ENCODE results near the gene IL18BP. TPM values are rescaled to one million over a fixed set of nuclear protein-coding genes. Genes with fewer than 3 reads are reported as not detected.

IL18BP gene
- total and polyA plus RNA-seq, 2 donors (not counting 3 experiments of a cell fraction or from before 2014, with no cell fraction given) = 12.9 to 20.1 TPM

DNA sequence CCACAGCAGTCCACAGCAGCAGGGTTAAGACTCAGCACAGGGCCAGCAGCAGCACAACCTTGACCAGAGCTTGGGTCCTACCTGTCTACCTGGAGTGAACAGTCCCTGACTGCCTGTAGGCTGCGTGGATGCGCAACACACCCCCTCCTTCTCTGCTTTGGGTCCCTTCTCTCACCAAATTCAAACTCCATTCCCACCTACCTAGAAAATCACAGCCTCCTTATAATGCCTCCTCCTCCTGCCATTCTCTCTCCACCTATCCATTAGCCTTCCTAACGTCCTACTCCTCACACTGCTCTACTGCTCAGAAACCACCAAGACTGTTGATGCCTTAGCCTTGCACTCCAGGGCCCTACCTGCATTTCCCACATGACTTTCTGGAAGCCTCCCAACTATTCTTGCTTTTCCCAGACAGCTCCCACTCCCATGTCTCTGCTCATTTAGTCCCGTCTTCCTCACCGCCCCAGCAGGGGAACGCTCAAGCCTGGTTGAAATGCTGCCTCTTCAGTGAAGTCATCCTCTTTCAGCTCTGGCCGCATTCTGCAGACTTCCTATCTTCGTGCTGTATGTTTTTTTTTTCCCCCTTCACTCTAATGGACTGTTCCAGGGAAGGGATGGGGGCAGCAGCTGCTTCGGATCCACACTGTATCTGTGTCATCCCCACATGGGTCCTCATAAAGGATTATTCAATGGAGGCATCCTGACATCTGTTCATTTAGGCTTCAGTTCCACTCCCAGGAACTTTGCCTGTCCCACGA, 3.3 kb downstream of the IL18BP start:
- ChIA-PET POLR2A (no interaction called here), CTCF (no interaction called here)
- Histone ChIP-seq H3K4me3 (replicated peaks in 1 of 3; ENCODE audit: insufficient read depth in 1 of 3, low read depth in 1 of 3, low read length in 3 of 3) (no peak overlapping the region), H3K27ac (ENCODE audit: insufficient read depth, low read depth, low read length) (no peak overlapping the region), H3K9me3 (replicated peaks; ENCODE audit: control insufficient read depth, insufficient read depth, low read length) (no peaks in the 10 kb centered on the region), H3K4me1 (ENCODE audit: control insufficient read depth, extremely low read depth, insufficient read depth, low read length) (peaks cover 14% of the 10 kb centered on the region), H3K79me2 (ENCODE audit: control insufficient read depth, insufficient read depth, low read length) (no peaks in the 10 kb centered on the region), H2AFZ (ENCODE audit: low read depth, low read length) (no peak overlapping the region), H3K9ac (replicated peaks; ENCODE audit: extremely low read depth, insufficient read depth, low read length) (no peak overlapping the region), H3K36me3 (ENCODE audit: control insufficient read depth in 2 of 2, extremely low read depth in 1 of 2, insufficient read depth in 2 of 2, low read length in 2 of 2) (peaks cover 19 to 59% of the 10 kb centered on the region in 2 experiments), H3K9me1 (replicated peaks; ENCODE audit: control insufficient read depth, extremely low read depth, insufficient read depth, low read length) (no peaks in the 10 kb centered on the region), H3K4me2 (ENCODE audit: insufficient read depth, low read length) (no peak overlapping the region), H4K20me1 (replicated peaks; ENCODE audit: control insufficient read depth, extremely low read depth, insufficient read depth, low read length) (no peaks in the 10 kb centered on the region), H3K27me3 (ENCODE audit: control insufficient read depth in 2 of 2, insufficient read depth in 2 of 2, low read length in 2 of 2) (no peaks in the 10 kb centered on the region)
- DNase-seq (ENCODE audit: low read depth, low spot score) = no peak
- intact Hi-C loops (cut with micrococcal nuclease) = no loop called here
- TSS peak; percentile 21 for BruUV-seq (replicated peaks)
- FAIRE-seq = no peak
- dilution Hi-C loops (cut with MboI; ENCODE audit: extremely low pct_ligation_motif_present, low sequenced_read_pairs) = no loop called here
- TF ChIP-seq MAX (IDR thresholded peaks at IDR 0.05; ENCODE audit: insufficient read depth, insufficient read length) (no peak), POLR2A (IDR thresholded peaks at IDR 0.05; ENCODE audit: low read depth, low read length) (peak; percentile 64)

DNA sequence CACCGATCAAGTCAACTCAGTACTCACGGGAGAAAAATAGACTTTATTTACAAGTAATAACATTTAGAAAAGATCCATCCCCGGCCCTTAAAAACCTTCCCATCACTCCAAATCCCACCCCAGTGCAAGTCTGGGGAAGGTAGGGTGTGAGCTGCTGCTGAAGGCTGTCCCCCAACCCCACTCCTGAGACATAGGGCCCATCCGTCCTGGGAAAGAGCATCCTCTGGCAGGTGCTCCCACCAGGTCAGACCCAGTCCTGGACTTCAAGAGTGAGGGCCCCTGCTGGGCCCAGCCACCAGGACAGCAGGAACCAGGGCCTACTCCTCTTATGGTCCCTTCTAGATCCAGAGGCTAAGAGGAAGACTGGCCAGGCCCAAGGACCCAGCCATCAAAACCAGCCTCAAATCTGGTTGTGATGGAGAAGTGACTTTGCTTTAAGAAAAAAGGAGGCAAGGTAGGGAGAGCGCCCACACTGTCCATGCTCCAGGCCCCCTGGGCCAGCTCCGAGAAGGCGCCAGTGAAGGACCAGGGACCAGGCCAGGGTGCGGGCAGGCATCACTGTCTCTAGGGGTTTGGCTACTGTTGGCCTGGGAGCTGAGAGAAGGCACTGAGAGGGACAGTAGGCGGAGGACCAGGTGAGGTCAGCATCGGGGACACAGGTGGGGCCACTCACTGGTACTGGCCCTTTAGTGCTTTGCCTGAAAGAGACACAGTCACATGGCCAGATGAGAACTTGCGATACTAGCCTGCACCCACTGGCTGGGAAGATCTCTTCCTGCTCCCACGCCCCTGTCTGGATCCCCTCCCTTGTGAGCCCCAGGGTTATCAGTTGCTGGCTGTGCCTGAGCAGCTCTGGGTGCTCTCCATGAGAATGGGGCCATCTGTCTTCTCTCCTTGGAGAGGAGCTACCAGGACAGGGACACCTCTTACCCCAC, 4.4 kb downstream of the IL18BP start:
- no peak overlapping the region for H3K9ac ChIP-seq (replicated peaks; ENCODE audit: extremely low read depth, insufficient read depth, low read length)
- no TSS peak for BruUV-seq (replicated peaks)
- CTCF ChIA-PET = no interaction called here

More for the DNA sequence above, 4.4 kb downstream of the IL18BP start:
- no peak overlapping the region for H3K4me2 ChIP-seq (ENCODE audit: insufficient read depth, low read length)
- no peak overlapping the region for H3K4me3 ChIP-seq (replicated peaks in 1 of 3; ENCODE audit: insufficient read depth in 1 of 3, low read depth in 1 of 3, low read length in 3 of 3)
- FAIRE-seq (no peak), DNase-seq (ENCODE audit: low read depth, low spot score) (no peak)
- dilution Hi-C loops (cut with MboI; ENCODE audit: extremely low pct_ligation_motif_present, low sequenced_read_pairs) (no loop called here), intact Hi-C loops (cut with micrococcal nuclease) (no loop called here)
- peaks cover 14% of the 10 kb centered on the region for H3K4me1 ChIP-seq (ENCODE audit: control insufficient read depth, extremely low read depth, insufficient read depth, low read length)
- no peaks in the 10 kb centered on the region for H3K9me3 ChIP-seq (replicated peaks; ENCODE audit: control insufficient read depth, insufficient read depth, low read length)
- no peaks in the 10 kb centered on the region for H3K9me1 ChIP-seq (replicated peaks; ENCODE audit: control insufficient read depth, extremely low read depth, insufficient read depth, low read length)
- no peaks in the 10 kb centered on the region for H4K20me1 ChIP-seq (replicated peaks; ENCODE audit: control insufficient read depth, extremely low read depth, insufficient read depth, low read length)
- no peaks in the 10 kb centered on the region for H3K27me3 ChIP-seq (ENCODE audit: control insufficient read depth in 2 of 2, insufficient read depth in 2 of 2, low read length in 2 of 2)
- no peak overlapping the region for H3K27ac ChIP-seq (ENCODE audit: insufficient read depth, low read depth, low read length)
- POLR2A ChIA-PET = interaction anchor here (0.6 kb wide), 1 partner anchor 18 kb away, joined by 5 read pairs; no protein-coding TSS in a partner anchor
- no peak overlapping the region for H2AFZ ChIP-seq (ENCODE audit: low read depth, low read length)
- TF ChIP-seq MAX (IDR thresholded peaks at IDR 0.05; ENCODE audit: insufficient read depth, insufficient read length) (no peak), GATA2 (IDR thresholded peaks at IDR 0.05; ENCODE audit: insufficient read depth, insufficient read length, low read depth, low read length) (no peak), CTCF (IDR thresholded peaks at IDR 0.05; ENCODE audit: extremely low read depth in 1 of 2, insufficient read depth in 1 of 2, low read depth in 1 of 2, low read length in 2 of 2) (no peak), POLR2AphosphoS5 (IDR thresholded peaks at IDR 0.05; ENCODE audit: insufficient read depth, low read depth, low read length) (peak; percentile 59), FOS (IDR thresholded peaks at IDR 0.05; ENCODE audit: borderline replicate concordance, insufficient read depth, low read length) (no peak), POLR2A (IDR thresholded peaks at IDR 0.05; ENCODE audit: low read depth, low read length) (peak; percentile 7)
- peaks cover 20 to 65% of the 10 kb centered on the region in 2 experiments for H3K36me3 ChIP-seq (ENCODE audit: control insufficient read depth in 2 of 2, extremely low read depth in 1 of 2, insufficient read depth in 2 of 2, low read length in 2 of 2)
- H3K79me2 ChIP-seq (ENCODE audit: control insufficient read depth, insufficient read depth, low read length) = no peaks in the 10 kb centered on the region
